ENCODE results near the gene SLC38A3.

The SLC38A3 gene

DNA sequence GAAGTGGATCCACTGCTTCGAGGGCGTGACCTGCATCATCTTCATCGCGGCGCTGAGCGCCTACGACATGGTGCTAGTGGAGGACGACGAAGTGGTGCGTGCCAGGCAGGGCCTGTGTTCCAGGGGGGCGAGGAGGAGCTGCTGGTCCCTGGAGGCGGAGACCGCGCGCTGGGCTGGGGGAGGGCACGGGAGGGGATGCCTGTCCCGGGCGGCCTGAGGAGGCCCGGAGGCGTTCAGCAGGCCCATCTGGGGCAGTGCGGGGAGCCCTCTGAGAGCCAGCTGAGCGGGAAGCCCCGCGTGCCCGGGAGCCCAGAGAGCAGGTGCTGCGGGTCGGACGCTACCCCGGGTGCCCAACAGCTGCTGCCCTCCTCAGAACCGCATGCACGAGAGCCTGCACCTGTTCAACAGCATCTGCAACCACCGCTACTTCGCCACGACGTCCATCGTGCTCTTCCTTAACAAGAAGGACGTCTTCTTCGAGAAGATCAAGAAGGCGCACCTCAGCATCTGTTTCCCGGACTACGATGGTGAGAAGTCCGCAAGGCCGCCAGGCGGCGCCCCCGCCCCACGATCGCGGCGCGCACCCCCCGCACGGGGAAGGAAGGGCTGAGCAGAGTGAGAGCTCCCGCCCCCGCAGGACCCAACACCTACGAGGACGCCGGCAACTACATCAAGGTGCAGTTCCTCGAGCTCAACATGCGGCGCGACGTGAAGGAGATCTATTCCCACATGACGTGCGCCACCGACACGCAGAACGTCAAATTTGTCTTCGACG is 10.8 kb upstream of the SLC38A3 start:
- TF ChIP-seq, protein P1, sequence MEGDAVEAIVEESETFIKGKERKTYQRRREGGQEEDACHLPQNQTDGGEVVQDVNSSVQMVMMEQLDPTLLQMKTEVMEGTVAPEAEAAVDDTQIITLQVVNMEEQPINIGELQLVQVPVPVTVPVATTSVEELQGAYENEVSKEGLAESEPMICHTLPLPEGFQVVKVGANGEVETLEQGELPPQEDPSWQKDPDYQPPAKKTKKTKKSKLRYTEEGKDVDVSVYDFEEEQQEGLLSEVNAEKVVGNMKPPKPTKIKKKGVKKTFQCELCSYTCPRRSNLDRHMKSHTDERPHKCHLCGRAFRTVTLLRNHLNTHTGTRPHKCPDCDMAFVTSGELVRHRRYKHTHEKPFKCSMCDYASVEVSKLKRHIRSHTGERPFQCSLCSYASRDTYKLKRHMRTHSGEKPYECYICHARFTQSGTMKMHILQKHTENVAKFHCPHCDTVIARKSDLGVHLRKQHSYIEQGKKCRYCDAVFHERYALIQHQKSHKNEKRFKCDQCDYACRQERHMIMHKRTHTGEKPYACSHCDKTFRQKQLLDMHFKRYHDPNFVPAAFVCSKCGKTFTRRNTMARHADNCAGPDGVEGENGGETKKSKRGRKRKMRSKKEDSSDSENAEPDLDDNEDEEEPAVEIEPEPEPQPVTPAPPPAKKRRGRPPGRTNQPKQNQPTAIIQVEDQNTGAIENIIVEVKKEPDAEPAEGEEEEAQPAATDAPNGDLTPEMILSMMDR (IDR thresholded peaks at IDR 0.05; ENCODE audit: insufficient read depth, low read length): peak; percentile 50
- TF ChIP-seq, protein P2, sequence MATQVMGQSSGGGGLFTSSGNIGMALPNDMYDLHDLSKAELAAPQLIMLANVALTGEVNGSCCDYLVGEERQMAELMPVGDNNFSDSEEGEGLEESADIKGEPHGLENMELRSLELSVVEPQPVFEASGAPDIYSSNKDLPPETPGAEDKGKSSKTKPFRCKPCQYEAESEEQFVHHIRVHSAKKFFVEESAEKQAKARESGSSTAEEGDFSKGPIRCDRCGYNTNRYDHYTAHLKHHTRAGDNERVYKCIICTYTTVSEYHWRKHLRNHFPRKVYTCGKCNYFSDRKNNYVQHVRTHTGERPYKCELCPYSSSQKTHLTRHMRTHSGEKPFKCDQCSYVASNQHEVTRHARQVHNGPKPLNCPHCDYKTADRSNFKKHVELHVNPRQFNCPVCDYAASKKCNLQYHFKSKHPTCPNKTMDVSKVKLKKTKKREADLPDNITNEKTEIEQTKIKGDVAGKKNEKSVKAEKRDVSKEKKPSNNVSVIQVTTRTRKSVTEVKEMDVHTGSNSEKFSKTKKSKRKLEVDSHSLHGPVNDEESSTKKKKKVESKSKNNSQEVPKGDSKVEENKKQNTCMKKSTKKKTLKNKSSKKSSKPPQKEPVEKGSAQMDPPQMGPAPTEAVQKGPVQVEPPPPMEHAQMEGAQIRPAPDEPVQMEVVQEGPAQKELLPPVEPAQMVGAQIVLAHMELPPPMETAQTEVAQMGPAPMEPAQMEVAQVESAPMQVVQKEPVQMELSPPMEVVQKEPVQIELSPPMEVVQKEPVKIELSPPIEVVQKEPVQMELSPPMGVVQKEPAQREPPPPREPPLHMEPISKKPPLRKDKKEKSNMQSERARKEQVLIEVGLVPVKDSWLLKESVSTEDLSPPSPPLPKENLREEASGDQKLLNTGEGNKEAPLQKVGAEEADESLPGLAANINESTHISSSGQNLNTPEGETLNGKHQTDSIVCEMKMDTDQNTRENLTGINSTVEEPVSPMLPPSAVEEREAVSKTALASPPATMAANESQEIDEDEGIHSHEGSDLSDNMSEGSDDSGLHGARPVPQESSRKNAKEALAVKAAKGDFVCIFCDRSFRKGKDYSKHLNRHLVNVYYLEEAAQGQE (IDR thresholded peaks at IDR 0.05; ENCODE audit: insufficient replicate concordance, low read depth): no peak
- peak; percentile 58 to 62 for DNase-seq (ENCODE audit: low read depth in 1 of 2, low spot score in 1 of 2)
- Histone ChIP-seq H3K4me3 (replicated peaks; ENCODE audit: insufficient read depth, low read length) (no peak overlapping the region), H3K27ac (replicated peaks) (no peak overlapping the region), H3K27me3 (ENCODE audit: insufficient read depth, poor library complexity, severe bottlenecking) (peaks cover 26% of the 10 kb centered on the region)

DNA sequence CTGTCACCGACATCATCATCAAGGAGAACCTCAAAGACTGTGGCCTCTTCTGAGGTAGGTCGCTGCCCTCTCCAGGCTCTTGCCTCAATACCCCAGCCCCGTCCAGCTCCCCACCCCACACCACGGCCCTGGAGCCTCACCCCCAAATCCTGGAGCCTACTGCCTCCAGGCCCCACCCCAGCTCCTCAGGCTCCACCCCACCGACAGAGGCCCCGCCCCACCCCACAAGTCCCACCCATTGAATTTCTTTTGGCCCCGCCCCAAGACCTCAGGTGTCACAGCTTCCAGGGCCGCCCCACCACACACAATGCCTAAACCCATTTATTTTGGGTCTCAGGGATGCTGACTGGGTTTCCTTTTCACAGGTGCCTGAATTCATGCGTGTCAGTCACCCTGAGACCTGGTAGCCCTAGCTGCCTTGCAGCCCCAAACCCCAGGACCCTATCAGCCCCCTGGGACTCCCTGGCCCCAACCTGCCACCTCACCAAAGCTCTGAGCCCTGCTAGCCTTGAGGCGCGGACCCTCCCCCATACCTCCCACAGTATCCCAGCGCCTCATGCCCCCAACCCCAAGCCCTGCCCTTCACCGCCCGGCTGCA is 10.1 kb upstream of the SLC38A3 start:
- Histone ChIP-seq H3K4me3 (replicated peaks; ENCODE audit: insufficient read depth, low read length) (no peak overlapping the region), H3K27ac (replicated peaks) (no peak overlapping the region), H3K27me3 (ENCODE audit: insufficient read depth, poor library complexity, severe bottlenecking) (peaks cover 27% of the 10 kb centered on the region)
- no peak for DNase-seq (ENCODE audit: low read depth in 1 of 2, low spot score in 1 of 2)
- TF ChIP-seq, protein P2 (IDR thresholded peaks at IDR 0.05; ENCODE audit: insufficient replicate concordance, low read depth): no peak
- TF ChIP-seq POLR2AphosphoS5 (IDR thresholded peaks at IDR 0.05; ENCODE audit: low read depth) (no peak), GABPA (IDR thresholded peaks at IDR 0.05; ENCODE audit: low read depth) (no peak), SPI1 (IDR thresholded peaks at IDR 0.05; ENCODE audit: borderline replicate concordance, low read depth) (no peak)
- TF ChIP-seq, protein P1 (IDR thresholded peaks at IDR 0.05; ENCODE audit: insufficient read depth, low read length): no peak

DNA sequence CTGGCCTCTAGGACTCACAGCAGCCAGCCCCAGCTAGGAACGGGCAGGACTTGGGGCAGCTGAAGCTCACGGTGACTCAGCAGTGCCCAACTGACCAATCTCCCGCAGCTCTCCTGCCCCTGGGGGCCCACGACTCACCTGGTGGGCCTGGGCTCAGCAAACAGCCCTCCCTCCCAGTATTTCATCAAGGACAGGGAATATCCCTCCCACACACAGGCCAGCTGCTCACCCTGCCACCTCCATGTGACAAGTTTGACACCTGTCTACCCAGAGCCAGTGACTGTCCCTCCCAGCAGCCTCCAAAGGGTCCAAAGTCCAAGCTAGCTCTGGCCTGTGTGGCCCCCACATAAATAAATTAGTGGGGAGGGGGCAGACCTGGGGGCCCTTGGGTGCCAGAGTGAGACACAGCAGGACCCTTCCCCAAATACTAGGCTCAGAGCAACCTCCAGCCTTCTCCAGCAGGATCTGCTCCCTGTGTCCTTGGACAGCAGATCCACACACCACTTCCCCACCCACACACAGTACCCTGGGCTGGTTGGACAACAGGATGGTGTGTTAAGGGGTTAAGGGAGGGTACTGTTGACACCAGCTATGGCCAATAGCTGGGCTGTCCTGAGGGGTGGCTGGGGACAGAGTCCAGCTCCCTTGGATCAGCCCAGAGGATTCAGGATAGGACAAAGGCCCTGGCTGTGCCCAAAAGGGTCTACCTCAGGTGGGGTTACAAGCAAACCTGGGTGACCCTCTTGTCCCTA is 9.4 kb upstream of the SLC38A3 start:
- DNase-seq (ENCODE audit: low read depth in 1 of 2, low spot score in 1 of 2): no peak
- Histone ChIP-seq H3K27ac (replicated peaks) (no peak overlapping the region), H3K4me3 (replicated peaks; ENCODE audit: insufficient read depth, low read length) (no peak overlapping the region), H3K27me3 (ENCODE audit: insufficient read depth, poor library complexity, severe bottlenecking) (peaks cover 29% of the 10 kb centered on the region)
- TF ChIP-seq, protein P2 (IDR thresholded peaks at IDR 0.05; ENCODE audit: insufficient replicate concordance, low read depth): no peak
- TF ChIP-seq SPI1 (IDR thresholded peaks at IDR 0.05; ENCODE audit: borderline replicate concordance, low read depth) (no peak), GABPA (IDR thresholded peaks at IDR 0.05; ENCODE audit: low read depth) (no peak), POLR2AphosphoS5 (IDR thresholded peaks at IDR 0.05; ENCODE audit: low read depth) (no peak)
- TF ChIP-seq, protein P1 (IDR thresholded peaks at IDR 0.05; ENCODE audit: insufficient read depth, low read length): no peak

Measured in HL-60 (cell line).